H9 (cell line): ENCODE data around the gene MCF2L2. TPM values are rescaled to one million over a fixed set of nuclear protein-coding genes. Genes with fewer than 3 reads are reported as not detected.

Experiments used
- DNase-seq: peaks from one replicate; pipeline ENCODE4 v3.0.0-alpha.2; 2017
- H2AFZ ChIP-seq: one replicate; pipeline ENCODE4 v1.6.1; 2013; ENCODE audit warnings: mild to moderate bottlenecking, low read length, control low read depth, moderate library complexity
- H2AK5ac ChIP-seq: 2 replicates; pipeline ENCODE4 v1.6.1; 2013; ENCODE audit warnings: low read length, control low read depth, mixed read lengths; ENCODE audit not compliant: insufficient read length
- H2BK120ac ChIP-seq: one replicate; pipeline ENCODE4 v1.6.1; 2013; ENCODE audit warnings: low read depth, mild to moderate bottlenecking, low read length, control low read depth, inconsistent platforms; ENCODE audit not compliant: poor library complexity, severe bottlenecking
- H2BK12ac ChIP-seq: 2 replicates; pipeline ENCODE4 v1.6.1; 2013; ENCODE audit warnings: low read length, control low read depth, mixed read lengths, low read depth; ENCODE audit not compliant: insufficient read length
- H2BK15ac ChIP-seq: 2 replicates; pipeline ENCODE4 v1.6.1; 2013; ENCODE audit warnings: low read depth, low read length, control low read depth
- H2BK20ac ChIP-seq: one replicate; pipeline ENCODE4 v1.6.1; 2013; ENCODE audit warnings: low read depth, mild to moderate bottlenecking, low read length, control low read depth, inconsistent platforms; ENCODE audit not compliant: poor library complexity, severe bottlenecking
- H2BK5ac ChIP-seq: 2 replicates; pipeline ENCODE4 v1.6.1; 2013; ENCODE audit warnings: low read length, control low read depth, mixed read lengths; ENCODE audit not compliant: insufficient read length
- H3K14ac ChIP-seq: 2 replicates; pipeline ENCODE4 v1.6.1; 2013; ENCODE audit warnings: low read length, control low read depth; ENCODE audit not compliant: insufficient read depth
- H3K18ac ChIP-seq: 2 replicates; pipeline ENCODE4 v1.6.1; 2013; ENCODE audit warnings: low read depth, mild to moderate bottlenecking, mixed read lengths, low read length, control low read depth; ENCODE audit not compliant: insufficient read length
- H3K23ac ChIP-seq: 2 replicates; pipeline ENCODE4 v1.6.1; 2013; ENCODE audit warnings: low read length, control low read depth, mixed read lengths, low read depth; ENCODE audit not compliant: insufficient read length
- H3K23me2 ChIP-seq: 2 replicates; pipeline ENCODE4 v1.6.1; 2013; ENCODE audit warnings: low read depth, mild to moderate bottlenecking, mixed read lengths, low read length, control low read depth; ENCODE audit not compliant: insufficient read length, poor library complexity, severe bottlenecking
- H3K27ac ChIP-seq: 2 replicates; pipeline ENCODE4 v1.5.1; 2013; ENCODE audit warnings: low read length, control low read depth, mixed read lengths, low read depth; ENCODE audit not compliant: insufficient read length
- H3K27me3 ChIP-seq: 2 replicates; pipeline ENCODE4 v1.6.1; 2013; ENCODE audit warnings: low read length, control low read depth, inconsistent platforms; ENCODE audit not compliant: insufficient read depth
- H3K4ac ChIP-seq: 2 replicates; pipeline ENCODE4 v1.6.1; 2013; ENCODE audit warnings: low read depth, mild to moderate bottlenecking, control low read depth, inconsistent platforms, low read length, moderate library complexity
- H3K4me1 ChIP-seq: 2 replicates; pipeline ENCODE4 v1.6.1; 2013; ENCODE audit warnings: low read length, control low read depth, inconsistent platforms; ENCODE audit not compliant: insufficient read depth
- H3K4me2 ChIP-seq: 2 replicates; pipeline ENCODE4 v1.6.1; 2013; ENCODE audit warnings: low read length, control low read depth, mixed read lengths; ENCODE audit not compliant: insufficient read length, insufficient read depth
- H3K56ac ChIP-seq: 2 replicates; pipeline ENCODE4 v1.6.1; 2013; ENCODE audit warnings: low read depth, mild to moderate bottlenecking, mixed read lengths, low read length, control low read depth; ENCODE audit not compliant: insufficient read length
- H3K79me1 ChIP-seq: 2 replicates; pipeline ENCODE4 v1.6.1; 2013; ENCODE audit warnings: low read depth, mild to moderate bottlenecking, moderate library complexity, low read length, control low read depth, inconsistent platforms; ENCODE audit not compliant: insufficient read depth, poor library complexity, severe bottlenecking
- H3K79me2 ChIP-seq: 2 replicates; pipeline ENCODE4 v1.6.1; 2013; ENCODE audit warnings: low read length, control low read depth, inconsistent platforms; ENCODE audit not compliant: insufficient read depth
- H3K9ac ChIP-seq: 2 replicates; pipeline ENCODE4 v1.6.1; 2013; ENCODE audit warnings: low read length, control low read depth, mixed read lengths; ENCODE audit not compliant: insufficient read length; ENCODE audit errors: extremely low read depth
- H3K9me3 ChIP-seq: one replicate; pipeline ENCODE4 v1.6.1; 2013; ENCODE audit warnings: low read depth, low read length, inconsistent platforms; ENCODE audit not compliant: control insufficient read depth
- H3T11ph ChIP-seq: one replicate; pipeline ENCODE4 v1.6.1; 2013; ENCODE audit warnings: mild to moderate bottlenecking, low read length, control low read depth, inconsistent platforms
- H4K20me1 ChIP-seq: one replicate; pipeline ENCODE4 v1.6.1; 2013; ENCODE audit not compliant: control insufficient read depth, insufficient read length, insufficient read depth
- H4K5ac ChIP-seq: 2 replicates; pipeline ENCODE4 v1.6.1; 2013; ENCODE audit warnings: low read depth, mild to moderate bottlenecking, mixed read lengths, low read length, control low read depth; ENCODE audit not compliant: insufficient read length
- H4K8ac ChIP-seq: replicated peaks from 2 replicates; pipeline ENCODE4 v1.6.1; 2013; ENCODE audit warnings: low read length, control low read depth, mixed read lengths, low read depth; ENCODE audit not compliant: insufficient read length
- H4K91ac ChIP-seq: 2 replicates; pipeline ENCODE4 v1.6.1; 2013; ENCODE audit warnings: low read depth, mild to moderate bottlenecking, moderate library complexity, mixed read lengths, low read length, control low read depth; ENCODE audit not compliant: insufficient read length
- H3K27ac Mint-ChIP-seq, 3 experiments: 2 replicates in 2 of 3; 3 replicates in 1 of 3; pipeline ENCODE4 v1.8.0; 2020 to 2021; ENCODE audit warnings: mixed read lengths in 3 of 3, mild to moderate bottlenecking in 1 of 3, moderate library complexity in 1 of 3
- H3K27me3 Mint-ChIP-seq: 2 replicates; pipeline ENCODE4 v1.8.0; 2021; ENCODE audit warnings: low read depth, mild to moderate bottlenecking, moderate library complexity, mixed read lengths
- H3K36me3 Mint-ChIP-seq, 3 experiments: 2 replicates in 2 of 3; 3 replicates in 1 of 3; pipeline ENCODE4 v1.8.0; 2020 to 2021; ENCODE audit warnings: low read depth in 3 of 3, mixed read lengths in 3 of 3; ENCODE audit not compliant: insufficient read depth in 1 of 3
- H3K4me1 Mint-ChIP-seq, 2 experiments: 2 replicates each; pipeline ENCODE4 v1.8.0; 2020; ENCODE audit warnings: mixed read lengths in 2 of 2
- H3K4me3 Mint-ChIP-seq, 2 experiments: 2 replicates in 1 of 2; 3 replicates in 1 of 2; pipeline ENCODE4 v1.8.0; 2020 to 2021; ENCODE audit warnings: mild to moderate bottlenecking in 2 of 2, mixed read lengths in 2 of 2, moderate library complexity in 1 of 2
- H3K9me3 Mint-ChIP-seq, 2 experiments: 2 replicates in 1 of 2; 3 replicates in 1 of 2; pipeline ENCODE4 v1.8.0; 2020; ENCODE audit warnings: mild to moderate bottlenecking in 2 of 2, mixed read lengths in 2 of 2, moderate library complexity in 1 of 2
- WGBS: extraction: QIAGEN DNeasy Blood & Tissue Kit; methylation state at CpG from one replicate; pipeline ENCODE4 v1.1.7; 2013; ENCODE audit warnings: missing lambda C conversion rate, low lambda C conversion rate, mixed read lengths; ENCODE audit not compliant: insufficient read length; ENCODE audit errors: extremely low coverage; 5-methylcytosine and 5-hydroxymethylcytosine counted together
- total RNA-seq: library from RNA; stranded (reverse); gene quantifications from 2 replicates; pipeline ENCODE4 v1.2.1, GENCODE V29; 2021
- TF ChIP-seq, protein P1 (sequence below): fragments of 200-600 bp; sonication (generic); conservative IDR thresholded peaks from 3 replicates; pipeline ENCODE4 v1.8.0; 2021; ENCODE audit warnings: antibody characterized with exemption, mild to moderate bottlenecking

MCF2L2 gene
- total RNA-seq, 1 experiment from 2014 or later: 6.4 TPM

DNA sequence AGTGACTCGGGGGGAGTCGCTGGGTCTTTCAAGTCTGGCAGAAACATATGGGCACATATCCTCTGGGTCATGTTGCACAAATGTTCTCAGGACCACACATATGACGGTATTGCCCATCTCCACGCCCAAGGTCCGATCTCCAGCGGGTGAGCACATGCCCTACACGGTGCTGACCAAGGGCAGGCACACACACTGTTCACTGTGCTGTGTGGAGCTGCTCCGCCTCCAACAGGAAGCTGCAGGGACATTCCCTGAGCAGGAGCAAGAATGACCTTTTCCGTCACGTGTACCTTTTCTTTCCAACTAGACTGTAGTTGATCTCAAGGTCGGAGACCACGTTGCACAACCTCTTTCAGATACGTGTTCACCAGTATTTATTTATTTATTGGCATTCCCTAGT is 217.1 kb downstream of the MCF2L2 start:
- 0 out of 2 replicates have a peak, but pooled peaks cover 3% of the 10 kb centered on the region for H3K4me1 ChIP-seq
- no peak overlapping the region for H4K8ac ChIP-seq
- H4K5ac ChIP-seq: no peak overlapping the region
- no peak for DNase-seq
- H3K18ac ChIP-seq: no peak overlapping the region
- H2BK5ac ChIP-seq: no peak overlapping the region
- no peak overlapping the region for H3K9ac ChIP-seq
- H2BK12ac ChIP-seq: no peak overlapping the region
- peaks cover 0 to 7% of the 10 kb centered on the region in 2 experiments; a peak in 3 of 5 replicates for H3K9me3 Mint-ChIP-seq
- no peak overlapping the region for H2BK120ac ChIP-seq
- H3K27ac Mint-ChIP-seq: no peak overlapping the region
- no peaks in the 10 kb centered on the region for H3K27me3 Mint-ChIP-seq
- no peak overlapping the region for H4K91ac ChIP-seq
- no peaks in the 10 kb centered on the region for H3K23me2 ChIP-seq
- peaks cover 3 to 7% of the 10 kb centered on the region in 2 experiments for H3K4me1 Mint-ChIP-seq
- no peaks in the 10 kb centered on the region for H3K27me3 ChIP-seq
- H3K23ac ChIP-seq: no peak overlapping the region
- no peak overlapping the region for H3K4me2 ChIP-seq
- no peaks in the 10 kb centered on the region for H3K79me2 ChIP-seq
- no CpG with 5 or more reads among the region's 13 CpGs for WGBS
- no peaks in the 10 kb centered on the region for H3K79me1 ChIP-seq
- no peaks in the 10 kb centered on the region for H3K9me3 ChIP-seq
- no peaks in the 10 kb centered on the region for H4K20me1 ChIP-seq
- no peak overlapping the region for H2AFZ ChIP-seq
- H3T11ph ChIP-seq: no peak overlapping the region
- H3K27ac ChIP-seq: no peak overlapping the region
- no peak overlapping the region; the same call in 1 of the 2 replicates for H3K14ac ChIP-seq
- peaks cover 0 to 6% (median 2%) of the 10 kb centered on the region in 3 experiments; a peak in 3 of 7 replicates for H3K36me3 Mint-ChIP-seq
- H3K4ac ChIP-seq: no peak overlapping the region
- no peak overlapping the region for H3K56ac ChIP-seq
- no peak overlapping the region for H3K4me3 Mint-ChIP-seq
- TF ChIP-seq, protein P1, sequence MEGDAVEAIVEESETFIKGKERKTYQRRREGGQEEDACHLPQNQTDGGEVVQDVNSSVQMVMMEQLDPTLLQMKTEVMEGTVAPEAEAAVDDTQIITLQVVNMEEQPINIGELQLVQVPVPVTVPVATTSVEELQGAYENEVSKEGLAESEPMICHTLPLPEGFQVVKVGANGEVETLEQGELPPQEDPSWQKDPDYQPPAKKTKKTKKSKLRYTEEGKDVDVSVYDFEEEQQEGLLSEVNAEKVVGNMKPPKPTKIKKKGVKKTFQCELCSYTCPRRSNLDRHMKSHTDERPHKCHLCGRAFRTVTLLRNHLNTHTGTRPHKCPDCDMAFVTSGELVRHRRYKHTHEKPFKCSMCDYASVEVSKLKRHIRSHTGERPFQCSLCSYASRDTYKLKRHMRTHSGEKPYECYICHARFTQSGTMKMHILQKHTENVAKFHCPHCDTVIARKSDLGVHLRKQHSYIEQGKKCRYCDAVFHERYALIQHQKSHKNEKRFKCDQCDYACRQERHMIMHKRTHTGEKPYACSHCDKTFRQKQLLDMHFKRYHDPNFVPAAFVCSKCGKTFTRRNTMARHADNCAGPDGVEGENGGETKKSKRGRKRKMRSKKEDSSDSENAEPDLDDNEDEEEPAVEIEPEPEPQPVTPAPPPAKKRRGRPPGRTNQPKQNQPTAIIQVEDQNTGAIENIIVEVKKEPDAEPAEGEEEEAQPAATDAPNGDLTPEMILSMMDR: no peak
- H2AK5ac ChIP-seq: no peak overlapping the region
- no peak overlapping the region for H2BK15ac ChIP-seq
- H2BK20ac ChIP-seq: no peak overlapping the region
